ENCODE measurements around the gene TUBGCP6.

GRCh38 chr22:50224071-50224470 lies 20.8 kb downstream of the TUBGCP6 start:
- TF ChIP-seq POLR2A (IDR thresholded peaks at IDR 0.05) = no peak
- TF ChIP-seq, protein P1, sequence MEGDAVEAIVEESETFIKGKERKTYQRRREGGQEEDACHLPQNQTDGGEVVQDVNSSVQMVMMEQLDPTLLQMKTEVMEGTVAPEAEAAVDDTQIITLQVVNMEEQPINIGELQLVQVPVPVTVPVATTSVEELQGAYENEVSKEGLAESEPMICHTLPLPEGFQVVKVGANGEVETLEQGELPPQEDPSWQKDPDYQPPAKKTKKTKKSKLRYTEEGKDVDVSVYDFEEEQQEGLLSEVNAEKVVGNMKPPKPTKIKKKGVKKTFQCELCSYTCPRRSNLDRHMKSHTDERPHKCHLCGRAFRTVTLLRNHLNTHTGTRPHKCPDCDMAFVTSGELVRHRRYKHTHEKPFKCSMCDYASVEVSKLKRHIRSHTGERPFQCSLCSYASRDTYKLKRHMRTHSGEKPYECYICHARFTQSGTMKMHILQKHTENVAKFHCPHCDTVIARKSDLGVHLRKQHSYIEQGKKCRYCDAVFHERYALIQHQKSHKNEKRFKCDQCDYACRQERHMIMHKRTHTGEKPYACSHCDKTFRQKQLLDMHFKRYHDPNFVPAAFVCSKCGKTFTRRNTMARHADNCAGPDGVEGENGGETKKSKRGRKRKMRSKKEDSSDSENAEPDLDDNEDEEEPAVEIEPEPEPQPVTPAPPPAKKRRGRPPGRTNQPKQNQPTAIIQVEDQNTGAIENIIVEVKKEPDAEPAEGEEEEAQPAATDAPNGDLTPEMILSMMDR (IDR thresholded peaks at IDR 0.05) = no peak

Data from transverse colon (tissue), 3 donors.